MM.1S (cell line): ENCODE measurements around the gene TBL1X.

ENCODE experiments used
- DNase-seq: peaks from one replicate; pipeline ENCODE4 v3.0.0-alpha.2; 2015
- H2AFZ ChIP-seq: fragments of 300-600 bp; sonication (generic); 2 replicates; pipeline ENCODE4 v1.6.0; 2016; ENCODE audit warnings: antibody characterized with exemption, low read length
- H3F3A ChIP-seq: fragments of 300-600 bp; sonication (generic); 2 replicates; pipeline ENCODE4 v1.6.1; 2016; ENCODE audit warnings: mild to moderate bottlenecking, antibody characterized with exemption, low read length, moderate library complexity, mixed read lengths; ENCODE audit not compliant: insufficient read depth
- H3K27ac ChIP-seq: fragments of 300-600 bp; sonication (generic); 2 replicates; pipeline ENCODE4 v1.5.1; 2016; ENCODE audit warnings: mild to moderate bottlenecking, low read length
- H3K27me3 ChIP-seq: fragments of 300-600 bp; sonication (generic); replicated peaks from 2 replicates; pipeline ENCODE4 v1.6.0; 2016; ENCODE audit warnings: low read length; ENCODE audit not compliant: insufficient read depth
- H3K36me3 ChIP-seq: fragments of 300-600 bp; sonication (generic); replicated peaks from 2 replicates; pipeline ENCODE4 v1.6.1; 2016; ENCODE audit warnings: mild to moderate bottlenecking, low read length, mixed read lengths; ENCODE audit not compliant: insufficient read depth
- H3K4me1 ChIP-seq: fragments of 300-600 bp; sonication (generic); 2 replicates; pipeline ENCODE4 v1.6.1; 2016; ENCODE audit warnings: low read length, mixed read lengths
- H3K4me2 ChIP-seq: fragments of 300-600 bp; sonication (generic); 2 replicates; pipeline ENCODE4 v1.6.0; 2016; ENCODE audit warnings: low read depth, low read length
- H3K4me3 ChIP-seq: fragments of 300-600 bp; sonication (generic); 2 replicates; pipeline ENCODE4 v1.5.1; 2016; ENCODE audit warnings: low read length, mixed read lengths
- H3K79me2 ChIP-seq: fragments of 300-600 bp; sonication (generic); 2 replicates; pipeline ENCODE4 v1.6.1; 2016; ENCODE audit warnings: mixed run types, low read length, mixed read lengths
- H3K9ac ChIP-seq: fragments of 300-600 bp; sonication (generic); 2 replicates; pipeline ENCODE4 v1.6.1; 2016; ENCODE audit warnings: low read length, mixed read lengths
- H3K9me2 ChIP-seq: fragments of 300-600 bp; sonication (generic); replicated peaks from 2 replicates; pipeline ENCODE4 v1.6.1; 2016; ENCODE audit warnings: mild to moderate bottlenecking, low read length, mixed read lengths; ENCODE audit not compliant: insufficient read depth
- H3K9me3 ChIP-seq: fragments of 300-600 bp; sonication (generic); replicated peaks from 2 replicates; pipeline ENCODE4 v1.6.1; 2016; ENCODE audit warnings: mild to moderate bottlenecking, low read length, mixed read lengths; ENCODE audit not compliant: insufficient read depth
- H4K20me1 ChIP-seq: fragments of 300-600 bp; sonication (generic); 2 replicates; pipeline ENCODE4 v1.6.1; 2016; ENCODE audit warnings: mild to moderate bottlenecking, low read length, moderate library complexity, mixed read lengths; ENCODE audit not compliant: insufficient read depth
- CTCF ChIP-seq: fragments of 300-600 bp; sonication (generic); IDR thresholded peaks from 2 replicates; pipeline ENCODE4 v1.5.1; 2016; ENCODE audit warnings: antibody characterized with exemption, low read length, mixed read lengths
- EZH2 ChIP-seq: fragments of 300-600 bp; sonication (generic); optimal IDR thresholded peaks from 2 replicates; pipeline ENCODE3; 2017; ENCODE audit warnings: low read depth, mild to moderate bottlenecking, antibody characterized with exemption, low read length, mixed read lengths
- EZH2phosphoT487 ChIP-seq: fragments of 300-600 bp; sonication (generic); IDR thresholded peaks from 2 replicates; pipeline ENCODE4 v1.6.1; 2018; ENCODE audit warnings: antibody characterized with exemption, low read length

TBL1X gene

GRCh38 chrX:9706421-9706820 lies 241.6 kb downstream of the TBL1X start:
- no peak overlapping the region for H3K9ac ChIP-seq
- no peaks in the 10 kb centered on the region for H3F3A ChIP-seq
- TF ChIP-seq EZH2 (no peak), CTCF (no peak), EZH2phosphoT487 (no peak)
- no peaks in the 10 kb centered on the region for H3K27me3 ChIP-seq
- no peak overlapping the region for H3K27ac ChIP-seq
- no peaks in the 10 kb centered on the region for H4K20me1 ChIP-seq
- H3K4me3 ChIP-seq, result no peak overlapping the region
- no peak for DNase-seq
- H3K9me3 ChIP-seq, result no peaks in the 10 kb centered on the region
- H3K36me3 ChIP-seq, result peaks cover 6% of the 10 kb centered on the region; the same call in 1 of the 2 replicates
- H3K9me2 ChIP-seq, result no peaks in the 10 kb centered on the region
- H3K79me2 ChIP-seq, result no peaks in the 10 kb centered on the region
- H2AFZ ChIP-seq, result no peak overlapping the region
- H3K4me1 ChIP-seq, result no peaks in the 10 kb centered on the region
- H3K4me2 ChIP-seq, result no peak overlapping the region

GRCh38 chrX:9707306-9708033 lies 242.6 kb downstream of the TBL1X start:
- no peaks in the 10 kb centered on the region for H3K9me2 ChIP-seq
- no peaks in the 10 kb centered on the region for H3K79me2 ChIP-seq
- no peaks in the 10 kb centered on the region for H3K27me3 ChIP-seq
- TF ChIP-seq EZH2 (no peak), EZH2phosphoT487 (no peak), CTCF (no peak)
- no peak overlapping the region for H3K4me2 ChIP-seq
- no peak overlapping the region for H2AFZ ChIP-seq
- H3K9me3 ChIP-seq, result no peaks in the 10 kb centered on the region
- no peak overlapping the region for H3K9ac ChIP-seq
- DNase-seq, result no peak
- H3K36me3 ChIP-seq, result peaks cover 6% of the 10 kb centered on the region; the same call in 1 of the 2 replicates
- no peaks in the 10 kb centered on the region for H4K20me1 ChIP-seq
- H3K4me1 ChIP-seq, result no peaks in the 10 kb centered on the region
- H3K4me3 ChIP-seq, result no peak overlapping the region
- H3F3A ChIP-seq, result no peaks in the 10 kb centered on the region
- H3K27ac ChIP-seq, result no peak overlapping the region

- H3K27me3 ChIP-seq, result no peaks in the 10 kb centered on the region
- H2AFZ ChIP-seq, result no peak overlapping the region
- no peak overlapping the region for H3K27ac ChIP-seq
- no peaks in the 10 kb centered on the region for H4K20me1 ChIP-seq
- TF ChIP-seq EZH2phosphoT487, result no peak
- no peaks in the 10 kb centered on the region for H3F3A ChIP-seq
- H3K4me1 ChIP-seq, result no peaks in the 10 kb centered on the region
- H3K9ac ChIP-seq, result no peak overlapping the region
- H3K36me3 ChIP-seq, result peaks cover 6% of the 10 kb centered on the region; the same call in 1 of the 2 replicates
- H3K4me2 ChIP-seq, result no peak overlapping the region
- H3K4me3 ChIP-seq, result no peak overlapping the region
- no peaks in the 10 kb centered on the region for H3K9me2 ChIP-seq
- H3K79me2 ChIP-seq, result no peaks in the 10 kb centered on the region
- no peak for DNase-seq
- no peaks in the 10 kb centered on the region for H3K9me3 ChIP-seq
Observed at GRCh38 chrX:9708086-9708485, 243.2 kb downstream of the TBL1X start.

- no peaks in the 10 kb centered on the region for H3K9me2 ChIP-seq
- TF ChIP-seq EZH2phosphoT487, result no peak
- peak; percentile 75 for TF ChIP-seq CTCF
- TF ChIP-seq EZH2, result no peak
- no peaks in the 10 kb centered on the region for H3K4me1 ChIP-seq
- no peaks in the 10 kb centered on the region for H3K79me2 ChIP-seq
- peak; percentile 63 for DNase-seq
- H2AFZ ChIP-seq, result no peak overlapping the region
- no peak overlapping the region for H3K27ac ChIP-seq
- H3K9ac ChIP-seq, result no peak overlapping the region
- H3K4me3 ChIP-seq, result no peak overlapping the region
- no peaks in the 10 kb centered on the region for H4K20me1 ChIP-seq
- no peak overlapping the region for H3K4me2 ChIP-seq
- no peaks in the 10 kb centered on the region for H3F3A ChIP-seq
- peaks cover 6% of the 10 kb centered on the region; the same call in 1 of the 2 replicates for H3K36me3 ChIP-seq
- H3K9me3 ChIP-seq, result no peaks in the 10 kb centered on the region
- no peaks in the 10 kb centered on the region for H3K27me3 ChIP-seq
Observed at GRCh38 chrX:9708923-9709553, 244.2 kb downstream of the TBL1X start.
